HCT116 (cell line): ENCODE results near the gene ZNF777. TPM values are rescaled to one million over a fixed set of nuclear protein-coding genes. Genes with fewer than 3 reads are reported as not detected.

Source experiments
- ATAC-seq: fragments of 200-7000 bp; cut with Tn5 transposase; 2 replicates; pipeline ENCODE4 v1.9.1; 2020; ENCODE audit warnings: mild to moderate bottlenecking, moderate library complexity
- BruUV-seq: library from RNA; stranded (reverse); fragments of 400-500 nt; replicated peaks from 2 replicates; lab custom pipeline; 2021; lab: Mats Ljungman, UMichigan
- CTCF ChIA-PET: fragments of 300-600 bp; sonication (Branson Sonifier 250); formaldehyde crosslinking; loops from one replicate; lab custom pipeline; 2021; ENCODE audit warnings: antibody characterized with exemption; lab: Charles Lee
- POLR2A ChIA-PET: fragments of 300-600, 350-600 bp; sonication (Branson Sonifier 250); formaldehyde crosslinking; loops from one replicate; lab custom pipeline; 2021; ENCODE audit warnings: antibody characterized with exemption; lab: Charles Lee
- RAD21 ChIA-PET, 2 experiments: fragments of 300-600 bp; sonication (Branson Sonifier 250); formaldehyde crosslinking; loops; one replicate each; lab custom pipeline; 2023; ENCODE audit warnings: low total read pairs in 2 of 2; ENCODE audit not compliant: uncharacterized antibody in 2 of 2, unreplicated experiment in 2 of 2, low non-redundant PET in 1 of 2; lab: Charles Lee
- DNase-seq: peaks from one replicate; pipeline ENCODE4 v3.0.0-alpha.2; 2010; ENCODE audit warnings: low read depth, low spot score
- H2AFZ ChIP-seq: fragments of 200-600 bp; shearing (Covaris generic), sonication (generic); 2 replicates; pipeline ENCODE4 v1.6.1; 2017; ENCODE audit warnings: low read depth, mixed run types, mixed read lengths, antibody characterized with exemption, low read length; ENCODE audit not compliant: poor library complexity, severe bottlenecking
- H3K27ac ChIP-seq: 2 replicates; pipeline ENCODE4 v1.5.1; 2012; ENCODE audit warnings: low read depth, low read length
- H3K27me3 ChIP-seq: fragments of 200-600 bp; sonication (generic); 2 replicates; pipeline ENCODE4 v1.6.1; 2016; ENCODE audit warnings: mixed run types, low read length, mixed read lengths; ENCODE audit not compliant: insufficient read depth
- H3K36me3 ChIP-seq, 2 experiments: fragments of 200-500 bp in 1 of 2; fragments of 200-600 bp in 1 of 2; sonication (Bioruptor generic) in 1 of 2; sonication (generic) in 1 of 2; 2 replicates each; pipeline versions ENCODE4 v1.5.1 to v1.6.1; 2014 to 2016; ENCODE audit warnings: low read length in 2 of 2, inconsistent platforms in 1 of 2, mixed read lengths in 1 of 2, mixed run types in 1 of 2; ENCODE audit not compliant: insufficient read depth in 2 of 2, control insufficient read depth in 1 of 2
- H3K4me1 ChIP-seq, 2 experiments: fragments of 200-600 bp in 1 of 2; sonication (generic) in 1 of 2; 2 replicates each; pipeline versions ENCODE4 v1.5.1 to v1.6.1; 2012 to 2017; ENCODE audit warnings: low read length in 2 of 2, inconsistent platforms in 1 of 2, mild to moderate bottlenecking in 1 of 2, mixed read lengths in 1 of 2, mixed run types in 1 of 2, moderate library complexity in 1 of 2; ENCODE audit not compliant: insufficient read depth in 2 of 2, control insufficient read depth in 1 of 2
- H3K4me2 ChIP-seq: fragments of 200-600 bp; sonication (generic); 2 replicates; pipeline ENCODE4 v1.6.1; 2017; ENCODE audit warnings: mixed run types, low read length, mixed read lengths
- H3K4me3 ChIP-seq, 2 experiments: fragments of 200-600 bp in 1 of 2; sonication (generic) in 1 of 2; replicated peaks in 1 of 2; 2 replicates each; pipeline ENCODE4 v1.5.1; 2011 to 2016; ENCODE audit warnings: low read length in 2 of 2, control low read depth in 1 of 2, low read depth in 1 of 2, mild to moderate bottlenecking in 1 of 2, mixed read lengths in 1 of 2, mixed run types in 1 of 2
- H3K79me2 ChIP-seq: fragments of 200-600 bp; sonication (generic); 2 replicates; pipeline ENCODE4 v1.6.1; 2017; ENCODE audit warnings: mild to moderate bottlenecking, mixed run types, low read length, moderate library complexity, mixed read lengths; ENCODE audit not compliant: insufficient read depth
- H3K9ac ChIP-seq: fragments of 200-600 bp; sonication (generic); 2 replicates; pipeline ENCODE4 v1.6.1; 2016; ENCODE audit warnings: low read length, mixed read lengths
- H3K9me2 ChIP-seq: fragments of 200-600 bp; sonication (generic), shearing (Covaris generic); 2 replicates; pipeline ENCODE4 v1.6.1; 2017; ENCODE audit warnings: mixed run types, mild to moderate bottlenecking, moderate library complexity; ENCODE audit not compliant: insufficient read depth
- H3K9me3 ChIP-seq, 2 experiments: fragments of 200-500 bp in 1 of 2; fragments of 200-600 bp in 1 of 2; sonication (Bioruptor generic) in 1 of 2; sonication (generic) in 1 of 2; 2 replicates each; pipeline ENCODE4 v1.6.1; 2014 to 2017; ENCODE audit warnings: low read length in 2 of 2, mixed read lengths in 2 of 2, inconsistent platforms in 1 of 2, low read depth in 1 of 2, mild to moderate bottlenecking in 1 of 2, mixed run types in 1 of 2, moderate library complexity in 1 of 2; ENCODE audit not compliant: control insufficient read depth in 1 of 2, insufficient read depth in 1 of 2
- H4K20me1 ChIP-seq: fragments of 200-600 bp; sonication (generic), shearing (Covaris generic); 2 replicates; pipeline ENCODE4 v1.6.1; 2017; ENCODE audit warnings: mixed run types, mild to moderate bottlenecking, moderate library complexity; ENCODE audit not compliant: insufficient read depth
- CBX3 ChIP-seq: IDR thresholded peaks from 2 replicates; pipeline ENCODE4 v1.6.1; 2012; ENCODE audit warnings: low read depth
- ELF1 ChIP-seq: IDR thresholded peaks from 2 replicates; pipeline ENCODE4 v1.6.1; 2012; ENCODE audit warnings: low read depth, borderline replicate concordance
- EZH2 ChIP-seq: fragments of 200-600 bp; sonication (generic); IDR thresholded peaks from 2 replicates; pipeline ENCODE4 v1.6.1; 2017; ENCODE audit warnings: antibody characterized with exemption, mixed run types
- FOSL1 ChIP-seq: IDR thresholded peaks from 2 replicates; pipeline ENCODE4 v1.6.1; 2012; ENCODE audit warnings: low read depth
- JUND ChIP-seq: IDR thresholded peaks from 2 replicates; pipeline ENCODE4 v1.6.1; 2012
- RAD21 ChIP-seq: IDR thresholded peaks from 2 replicates; pipeline ENCODE4 v1.6.1; 2012; ENCODE audit warnings: low read depth, mild to moderate bottlenecking
- SP1 ChIP-seq: IDR thresholded peaks from 2 replicates; pipeline ENCODE4 v1.6.1; 2012; ENCODE audit warnings: low read depth
- SRF ChIP-seq: IDR thresholded peaks from 2 replicates; pipeline ENCODE4 v1.6.1; 2012; ENCODE audit warnings: low read depth
- ZFX ChIP-seq: fragments of 450-650 bp; IDR thresholded peaks from 2 replicates; pipeline ENCODE4 v1.6.1; 2017
- intact Hi-C: fragments of 100-400 bp; cut with micrococcal nuclease; formaldehyde crosslinking; loops from 2 replicates; pipeline ENCODE4 v1.10.0; 2022
- total RNA-seq: library from RNA; stranded (reverse); gene quantifications from one replicate; pipeline ENCODE4 v1.2.1, GENCODE V29; 2021; ENCODE audit not compliant: unreplicated experiment
- TF ChIP-seq, protein P1 (sequence below): IDR thresholded peaks from 2 replicates; pipeline ENCODE4 v1.6.1; 2012
- TF ChIP-seq, protein P2 (sequence below): IDR thresholded peaks from 2 replicates; pipeline ENCODE4 v1.6.1; 2012

The ZNF777 gene
- total RNA-seq, 1 experiment from 2014 or later, result 15.6 TPM

DNA sequence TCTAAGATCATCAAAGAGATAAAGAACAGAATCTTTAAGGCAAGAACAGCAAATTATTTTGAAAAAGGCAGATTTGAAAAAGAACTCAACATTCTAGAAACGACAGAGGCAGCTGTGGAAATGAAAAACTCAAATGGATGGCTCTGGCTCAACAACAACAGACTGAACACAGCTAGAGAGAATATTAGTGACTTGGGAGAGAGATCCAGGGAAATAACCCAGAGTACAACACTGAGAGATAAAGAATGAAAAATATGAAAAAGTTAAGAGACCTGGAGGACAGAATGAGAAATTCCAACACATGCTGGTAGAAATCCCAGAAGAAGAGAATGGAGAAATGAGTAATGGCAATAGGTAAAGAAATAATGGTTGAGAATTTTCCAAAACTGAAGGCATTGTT lies 17.9 kb upstream of the ZNF777 start:
- no peaks in the 10 kb centered on the region; a peak in 1 of 4 replicates for H3K4me1 ChIP-seq
- H3K27ac ChIP-seq, result no peak overlapping the region
- intact Hi-C loops, result no loop called here
- H3K36me3 ChIP-seq, result peaks cover 7 to 35% of the 10 kb centered on the region in 2 experiments; a peak in 3 of 4 replicates
- H3K4me3 ChIP-seq, result no peak overlapping the region
- ATAC-seq (no peak), DNase-seq (no peak)
- POLR2A ChIA-PET, result no interaction called here
- H3K9ac ChIP-seq, result no peak overlapping the region
- no peaks in the 10 kb centered on the region for H3K9me3 ChIP-seq
- no peaks in the 10 kb centered on the region for H3K9me2 ChIP-seq
- peaks cover 16% of the 10 kb centered on the region for H3K79me2 ChIP-seq
- H3K27me3 ChIP-seq, result no peaks in the 10 kb centered on the region
- RAD21 ChIA-PET, result no interaction called here
- TF ChIP-seq JUND (no peak), ELF1 (no peak), SRF (no peak)
- H2AFZ ChIP-seq, result no peak overlapping the region
- no peak overlapping the region for H3K4me2 ChIP-seq
- CTCF ChIA-PET, result no interaction called here
- H4K20me1 ChIP-seq, result no peaks in the 10 kb centered on the region
- no TSS peak for BruUV-seq

DNA sequence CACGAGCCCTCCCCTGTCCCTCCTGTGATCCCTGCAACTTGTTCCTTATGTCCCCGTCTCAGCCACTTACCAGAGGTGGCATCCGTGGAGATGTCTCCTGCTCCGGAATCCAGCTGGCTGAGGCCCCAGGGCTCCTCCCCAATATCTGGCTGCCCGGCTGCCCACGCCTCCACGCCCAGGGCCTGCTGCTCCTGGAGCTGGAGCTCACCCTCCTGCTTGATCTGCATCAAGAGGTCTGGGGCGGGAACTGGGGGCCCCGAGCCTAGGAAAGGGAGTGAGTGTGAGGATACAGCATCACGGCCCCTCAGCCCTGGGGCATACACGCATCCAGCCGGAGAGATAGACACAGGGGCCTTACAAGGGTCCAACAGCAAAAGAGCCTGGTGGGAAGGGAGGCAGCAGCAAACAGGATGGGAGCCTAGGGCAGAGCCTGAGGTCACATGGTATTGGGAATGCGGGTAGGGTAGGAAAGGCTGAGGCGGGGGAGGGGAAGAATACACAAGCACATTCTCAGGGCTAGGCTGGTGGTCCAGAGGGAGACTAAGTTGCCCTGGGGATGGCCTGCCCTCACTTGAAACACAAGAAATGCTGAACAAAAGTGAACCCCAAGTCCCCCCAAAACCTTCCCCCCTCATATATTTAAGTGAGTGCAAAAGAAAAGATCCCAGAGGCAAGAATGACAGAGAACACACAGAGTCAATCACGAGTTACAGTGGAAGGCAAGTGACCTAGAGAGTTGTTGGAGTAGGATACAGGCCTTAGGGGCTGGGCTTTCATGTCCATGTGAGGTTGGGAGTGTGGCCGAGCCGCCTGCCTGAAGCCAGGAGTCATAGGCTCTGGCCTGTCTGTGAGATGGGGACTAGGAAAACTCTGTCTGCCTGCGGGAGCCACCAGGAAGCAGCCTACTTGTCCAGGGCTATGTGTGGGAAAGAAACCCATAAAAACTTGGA lies 16.9 kb upstream of the ZNF777 start:
- H3K9me3 ChIP-seq, result no peaks in the 10 kb centered on the region
- H3K4me2 ChIP-seq, result no peak overlapping the region
- RAD21 ChIA-PET, result no interaction called here
- H3K36me3 ChIP-seq, result peaks cover 11 to 41% of the 10 kb centered on the region in 2 experiments
- H3K9ac ChIP-seq, result no peak overlapping the region
- POLR2A ChIA-PET, result no interaction called here
- BruUV-seq, result no TSS peak
- peaks cover 16% of the 10 kb centered on the region for H3K79me2 ChIP-seq
- H3K9me2 ChIP-seq, result no peaks in the 10 kb centered on the region
- no peaks in the 10 kb centered on the region; a peak in 1 of 4 replicates for H3K4me1 ChIP-seq
- TF ChIP-seq RAD21 (no peak), FOSL1 (no peak), SP1 (no peak), EZH2 (no peak), ELF1 (no peak), ZFX (no peak), CBX3 (no peak)
- TF ChIP-seq, protein P1, sequence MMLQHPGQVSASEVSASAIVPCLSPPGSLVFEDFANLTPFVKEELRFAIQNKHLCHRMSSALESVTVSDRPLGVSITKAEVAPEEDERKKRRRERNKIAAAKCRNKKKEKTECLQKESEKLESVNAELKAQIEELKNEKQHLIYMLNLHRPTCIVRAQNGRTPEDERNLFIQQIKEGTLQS, result no peak
- TF ChIP-seq, protein P2, sequence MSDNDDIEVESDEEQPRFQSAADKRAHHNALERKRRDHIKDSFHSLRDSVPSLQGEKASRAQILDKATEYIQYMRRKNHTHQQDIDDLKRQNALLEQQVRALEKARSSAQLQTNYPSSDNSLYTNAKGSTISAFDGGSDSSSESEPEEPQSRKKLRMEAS, result no peak
- no peak for DNase-seq
- intact Hi-C loops, result no loop called here
- H4K20me1 ChIP-seq, result no peaks in the 10 kb centered on the region
- no peak overlapping the region for H2AFZ ChIP-seq
- no peak overlapping the region for H3K4me3 ChIP-seq
- no peaks in the 10 kb centered on the region for H3K27me3 ChIP-seq
- no peak overlapping the region for H3K27ac ChIP-seq
- ATAC-seq, result no peak
- CTCF ChIA-PET, result no interaction called here
